Neural cell (in vitro differentiated cells): ENCODE data around the gene RECQL. TPM values are rescaled to one million over a fixed set of nuclear protein-coding genes. Genes with fewer than 3 reads are reported as not detected.

Experiments used
- H2AFZ ChIP-seq: fragments of 200-600, 300-800 bp; sonication (generic), shearing (Covaris generic); 2 replicates; pipeline ENCODE4 v1.6.0; 2014; ENCODE audit warnings: low read depth, mild to moderate bottlenecking, antibody characterized with exemption, low read length, moderate library complexity
- H3F3A ChIP-seq: fragments of 200-600 bp; shearing (Covaris generic); 2 replicates; pipeline ENCODE4 v1.6.1; 2016; ENCODE audit warnings: mild to moderate bottlenecking, moderate library complexity, mixed read lengths, antibody characterized with exemption, low read length; ENCODE audit not compliant: insufficient read depth, poor library complexity, severe bottlenecking
- H3K27ac ChIP-seq: fragments of 200-600, 300-800 bp; sonication (generic), shearing (Covaris generic); 2 replicates; pipeline ENCODE4 v1.5.1; 2014; ENCODE audit warnings: mild to moderate bottlenecking, low read length, moderate library complexity
- H3K27me3 ChIP-seq: fragments of 300-800, 200-600 bp; sonication (generic), shearing (Covaris generic); 2 replicates; pipeline ENCODE4 v1.6.0; 2014; ENCODE audit warnings: mild to moderate bottlenecking, low read depth, low read length, moderate library complexity; ENCODE audit not compliant: insufficient read depth
- H3K36me3 ChIP-seq: fragments of 300-800, 200-600 bp; sonication (generic), shearing (Covaris generic); 2 replicates; pipeline ENCODE4 v1.5.1; 2014; ENCODE audit warnings: mild to moderate bottlenecking, antibody characterized with exemption, low read length, moderate library complexity; ENCODE audit not compliant: insufficient read depth
- H3K4me2 ChIP-seq: fragments of 300-800, 200-600 bp; sonication (generic), shearing (Covaris generic); 2 replicates; pipeline ENCODE4 v1.6.0; 2014; ENCODE audit warnings: mild to moderate bottlenecking, low read length
- H3K4me3 ChIP-seq: fragments of 300-800, 200-600 bp; sonication (generic), shearing (Covaris generic); 2 replicates; pipeline ENCODE4 v1.5.1; 2014; ENCODE audit warnings: mild to moderate bottlenecking, low read length, moderate library complexity
- H3K79me2 ChIP-seq: fragments of 200-600 bp; shearing (Covaris generic); replicated peaks from 2 replicates; pipeline ENCODE4 v1.6.0; 2014; ENCODE audit warnings: mild to moderate bottlenecking, low read length, moderate library complexity; ENCODE audit not compliant: insufficient read depth
- H3K9ac ChIP-seq: fragments of 300-800, 200-600 bp; sonication (generic), shearing (Covaris generic); 2 replicates; pipeline ENCODE4 v1.6.1; 2016; ENCODE audit warnings: mild to moderate bottlenecking, low read length, mixed read lengths
- H3K9me2 ChIP-seq: fragments of 200-600 bp; shearing (Covaris generic); 2 replicates; pipeline ENCODE4 v1.6.1; 2016; ENCODE audit warnings: mild to moderate bottlenecking, low read length, mixed read lengths; ENCODE audit not compliant: insufficient read depth
- H3K9me3 ChIP-seq: fragments of 200-600, 300-800 bp; sonication (generic), shearing (Covaris generic); 2 replicates; pipeline ENCODE4 v1.6.1; 2016; ENCODE audit warnings: mild to moderate bottlenecking, mixed run types, low read length, moderate library complexity, mixed read lengths
- H4K20me1 ChIP-seq: fragments of 200-600 bp; shearing (Covaris generic); 2 replicates; pipeline ENCODE4 v1.6.1; 2016; ENCODE audit warnings: mild to moderate bottlenecking, mixed run types; ENCODE audit not compliant: insufficient read depth
- CTCF ChIP-seq: fragments of 450-650 bp; IDR thresholded peaks from 2 replicates; pipeline ENCODE4 v1.5.1; 2014; ENCODE audit warnings: antibody characterized with exemption, mild to moderate bottlenecking, moderate library complexity; ENCODE audit not compliant: poor library complexity, severe bottlenecking
- EP300 ChIP-seq: fragments of 450-650 bp; conservative IDR thresholded peaks from 2 replicates; pipeline ENCODE4 v1.6.1; 2014; ENCODE audit warnings: antibody characterized with exemption, mild to moderate bottlenecking, moderate library complexity; ENCODE audit not compliant: poor library complexity, severe bottlenecking
- EZH2 ChIP-seq: fragments of 200-600, 300-800 bp; shearing (Covaris generic), sonication (generic); IDR thresholded peaks from 2 replicates; pipeline ENCODE4 v1.6.1; 2014; ENCODE audit warnings: antibody characterized with exemption, low read length, borderline replicate concordance, mild to moderate bottlenecking; ENCODE audit not compliant: insufficient read depth, poor library complexity, severe bottlenecking
- MXI1 ChIP-seq: fragments of 450-650 bp; conservative IDR thresholded peaks from 2 replicates; pipeline ENCODE4 v1.6.1; 2014; ENCODE audit warnings: antibody characterized with exemption, mild to moderate bottlenecking; ENCODE audit not compliant: poor library complexity, severe bottlenecking
- POLR2AphosphoS5 ChIP-seq: IDR thresholded peaks from 2 replicates; pipeline ENCODE4 v1.6.1; 2012
- RAD21 ChIP-seq: fragments of 450-650 bp; conservative IDR thresholded peaks from 2 replicates; pipeline ENCODE4 v1.6.1; 2014; ENCODE audit warnings: antibody characterized with exemption, mild to moderate bottlenecking, moderate library complexity
- REST ChIP-seq: IDR thresholded peaks from 2 replicates; pipeline ENCODE4 v1.6.1; 2012; ENCODE audit warnings: borderline replicate concordance
- SMC3 ChIP-seq: fragments of 450-650 bp; conservative IDR thresholded peaks from 2 replicates; pipeline ENCODE4 v1.6.1; 2014; ENCODE audit warnings: antibody characterized with exemption, mild to moderate bottlenecking, moderate library complexity; ENCODE audit not compliant: poor library complexity
- TAF1 ChIP-seq: IDR thresholded peaks from 2 replicates; pipeline ENCODE4 v1.6.1; 2012; ENCODE audit warnings: low read depth
- polyA plus RNA-seq: library from polyadenylated mRNA; depleted of rRNA; stranded (reverse); fragments of >200 nt; gene quantifications from 2 replicates; pipeline ENCODE4 v1.2.3, GENCODE V29; 2014

The RECQL gene
- polyA plus RNA-seq, 1 donor from 2014 or later, result 29.2 TPM

- Histone ChIP-seq H3K79me2 (no peaks in the 10 kb centered on the region), H3F3A (no peaks in the 10 kb centered on the region), H3K9me3 (no peaks in the 10 kb centered on the region), H3K27ac (no peak overlapping the region), H3K9ac (no peak overlapping the region), H3K9me2 (no peaks in the 10 kb centered on the region), H3K36me3 (no peaks in the 10 kb centered on the region), H4K20me1 (no peaks in the 10 kb centered on the region), H2AFZ (no peak overlapping the region), H3K27me3 (no peaks in the 10 kb centered on the region), H3K4me3 (no peak overlapping the region), H3K4me2 (no peak overlapping the region)
- TF ChIP-seq MXI1 (no peak), EZH2 (no peak), REST (no peak), SMC3 (no peak), EP300 (no peak), TAF1 (no peak), CTCF (no peak), RAD21 (no peak), POLR2AphosphoS5 (no peak)
Observed at GRCh38 chr12:21516281-21516680, 14.8 kb upstream of the RECQL start.

GRCh38 chr12:21509768-21510167 lies 8.3 kb upstream of the RECQL start:
- Histone ChIP-seq H3K9me3 (no peaks in the 10 kb centered on the region), H2AFZ (no peak overlapping the region), H3K27ac (no peak overlapping the region), H3K4me2 (no peak overlapping the region), H3K36me3 (no peaks in the 10 kb centered on the region), H3K27me3 (no peaks in the 10 kb centered on the region), H4K20me1 (no peaks in the 10 kb centered on the region), H3K9me2 (no peaks in the 10 kb centered on the region), H3F3A (no peaks in the 10 kb centered on the region), H3K79me2 (peaks cover 25% of the 10 kb centered on the region), H3K9ac (no peak overlapping the region), H3K4me3 (no peak overlapping the region)
- no peak for TF ChIP-seq RAD21
- TF ChIP-seq MXI1, result no peak
- TF ChIP-seq TAF1, result no peak
- TF ChIP-seq EZH2, result no peak
- no peak for TF ChIP-seq CTCF
- TF ChIP-seq EP300, result no peak
- no peak for TF ChIP-seq POLR2AphosphoS5
- no peak for TF ChIP-seq REST
